HCT116 (cell line): ENCODE measurements around the gene C10orf53. TPM values are rescaled to one million over a fixed set of nuclear protein-coding genes. Genes with fewer than 3 reads are reported as not detected.

Experiments used
- ATAC-seq: fragments of 200-7000 bp; cut with Tn5 transposase; 2 replicates; pipeline ENCODE4 v1.9.1; 2020; ENCODE audit warnings: mild to moderate bottlenecking, moderate library complexity
- BruUV-seq: library from RNA; stranded (reverse); fragments of 400-500 nt; replicated peaks from 2 replicates; lab custom pipeline; 2021; lab: Mats Ljungman, UMichigan
- CTCF ChIA-PET: fragments of 300-600 bp; sonication (Branson Sonifier 250); formaldehyde crosslinking; loops from one replicate; lab custom pipeline; 2021; ENCODE audit warnings: antibody characterized with exemption; lab: Charles Lee
- POLR2A ChIA-PET: fragments of 300-600, 350-600 bp; sonication (Branson Sonifier 250); formaldehyde crosslinking; loops from one replicate; lab custom pipeline; 2021; ENCODE audit warnings: antibody characterized with exemption; lab: Charles Lee
- RAD21 ChIA-PET, 2 experiments: fragments of 300-600 bp; sonication (Branson Sonifier 250); formaldehyde crosslinking; loops; one replicate each; lab custom pipeline; 2023; ENCODE audit warnings: low total read pairs in 2 of 2; ENCODE audit not compliant: uncharacterized antibody in 2 of 2, unreplicated experiment in 2 of 2, low non-redundant PET in 1 of 2; lab: Charles Lee
- DNase-seq: peaks from one replicate; pipeline ENCODE4 v3.0.0-alpha.2; 2010; ENCODE audit warnings: low read depth, low spot score
- H2AFZ ChIP-seq: fragments of 200-600 bp; shearing (Covaris generic), sonication (generic); 2 replicates; pipeline ENCODE4 v1.6.1; 2017; ENCODE audit warnings: low read depth, mixed run types, mixed read lengths, antibody characterized with exemption, low read length; ENCODE audit not compliant: poor library complexity, severe bottlenecking
- H3K27ac ChIP-seq: 2 replicates; pipeline ENCODE4 v1.5.1; 2012; ENCODE audit warnings: low read depth, low read length
- H3K27me3 ChIP-seq: fragments of 200-600 bp; sonication (generic); 2 replicates; pipeline ENCODE4 v1.6.1; 2016; ENCODE audit warnings: mixed run types, low read length, mixed read lengths; ENCODE audit not compliant: insufficient read depth
- H3K36me3 ChIP-seq, 2 experiments: fragments of 200-500 bp in 1 of 2; fragments of 200-600 bp in 1 of 2; sonication (Bioruptor generic) in 1 of 2; sonication (generic) in 1 of 2; 2 replicates each; pipeline versions ENCODE4 v1.5.1 to v1.6.1; 2014 to 2016; ENCODE audit warnings: low read length in 2 of 2, inconsistent platforms in 1 of 2, mixed read lengths in 1 of 2, mixed run types in 1 of 2; ENCODE audit not compliant: insufficient read depth in 2 of 2, control insufficient read depth in 1 of 2
- H3K4me1 ChIP-seq, 2 experiments: fragments of 200-600 bp in 1 of 2; sonication (generic) in 1 of 2; 2 replicates each; pipeline versions ENCODE4 v1.5.1 to v1.6.1; 2012 to 2017; ENCODE audit warnings: low read length in 2 of 2, inconsistent platforms in 1 of 2, mild to moderate bottlenecking in 1 of 2, mixed read lengths in 1 of 2, mixed run types in 1 of 2, moderate library complexity in 1 of 2; ENCODE audit not compliant: insufficient read depth in 2 of 2, control insufficient read depth in 1 of 2
- H3K4me2 ChIP-seq: fragments of 200-600 bp; sonication (generic); 2 replicates; pipeline ENCODE4 v1.6.1; 2017; ENCODE audit warnings: mixed run types, low read length, mixed read lengths
- H3K4me3 ChIP-seq, 2 experiments: fragments of 200-600 bp in 1 of 2; sonication (generic) in 1 of 2; replicated peaks in 1 of 2; 2 replicates each; pipeline ENCODE4 v1.5.1; 2011 to 2016; ENCODE audit warnings: low read length in 2 of 2, control low read depth in 1 of 2, low read depth in 1 of 2, mild to moderate bottlenecking in 1 of 2, mixed read lengths in 1 of 2, mixed run types in 1 of 2
- H3K79me2 ChIP-seq: fragments of 200-600 bp; sonication (generic); 2 replicates; pipeline ENCODE4 v1.6.1; 2017; ENCODE audit warnings: mild to moderate bottlenecking, mixed run types, low read length, moderate library complexity, mixed read lengths; ENCODE audit not compliant: insufficient read depth
- H3K9ac ChIP-seq: fragments of 200-600 bp; sonication (generic); 2 replicates; pipeline ENCODE4 v1.6.1; 2016; ENCODE audit warnings: low read length, mixed read lengths
- H3K9me2 ChIP-seq: fragments of 200-600 bp; sonication (generic), shearing (Covaris generic); 2 replicates; pipeline ENCODE4 v1.6.1; 2017; ENCODE audit warnings: mixed run types, mild to moderate bottlenecking, moderate library complexity; ENCODE audit not compliant: insufficient read depth
- H3K9me3 ChIP-seq, 2 experiments: fragments of 200-500 bp in 1 of 2; fragments of 200-600 bp in 1 of 2; sonication (Bioruptor generic) in 1 of 2; sonication (generic) in 1 of 2; 2 replicates each; pipeline ENCODE4 v1.6.1; 2014 to 2017; ENCODE audit warnings: low read length in 2 of 2, mixed read lengths in 2 of 2, inconsistent platforms in 1 of 2, low read depth in 1 of 2, mild to moderate bottlenecking in 1 of 2, mixed run types in 1 of 2, moderate library complexity in 1 of 2; ENCODE audit not compliant: control insufficient read depth in 1 of 2, insufficient read depth in 1 of 2
- H4K20me1 ChIP-seq: fragments of 200-600 bp; sonication (generic), shearing (Covaris generic); 2 replicates; pipeline ENCODE4 v1.6.1; 2017; ENCODE audit warnings: mixed run types, mild to moderate bottlenecking, moderate library complexity; ENCODE audit not compliant: insufficient read depth
- CBX3 ChIP-seq: IDR thresholded peaks from 2 replicates; pipeline ENCODE4 v1.6.1; 2012; ENCODE audit warnings: low read depth
- CEBPB ChIP-seq: IDR thresholded peaks from 2 replicates; pipeline ENCODE4 v1.6.1; 2012; ENCODE audit warnings: low read depth
- CTCF ChIP-seq, 3 experiments: fragments of 200-600 bp in 1 of 3; sonication (generic) in 1 of 3; IDR thresholded peaks in 2 of 3; conservative IDR thresholded peaks in 1 of 3; 2 replicates each; pipeline ENCODE4 v1.5.1; 2012 to 2017; ENCODE audit warnings: low read depth in 2 of 3, low read length in 2 of 3, antibody characterized with exemption in 1 of 3, borderline replicate concordance in 1 of 3, control low read depth in 1 of 3, mild to moderate bottlenecking in 1 of 3, mixed read lengths in 1 of 3, mixed run types in 1 of 3, moderate library complexity in 1 of 3; ENCODE audit not compliant: insufficient read depth in 1 of 3
- EGR1 ChIP-seq: IDR thresholded peaks from 2 replicates; pipeline ENCODE4 v1.6.1; 2012; ENCODE audit warnings: low read depth
- ELF1 ChIP-seq: IDR thresholded peaks from 2 replicates; pipeline ENCODE4 v1.6.1; 2012; ENCODE audit warnings: low read depth, borderline replicate concordance
- EZH2 ChIP-seq: fragments of 200-600 bp; sonication (generic); IDR thresholded peaks from 2 replicates; pipeline ENCODE4 v1.6.1; 2017; ENCODE audit warnings: antibody characterized with exemption, mixed run types
- EZH2phosphoT487 ChIP-seq: fragments of 200-600 bp; IDR thresholded peaks from 2 replicates; pipeline ENCODE4 v1.6.1; 2018; ENCODE audit warnings: antibody characterized with exemption, borderline replicate concordance
- MAX ChIP-seq: IDR thresholded peaks from 2 replicates; pipeline ENCODE4 v1.6.1; 2012
- POLR2A ChIP-seq: IDR thresholded peaks from 2 replicates; pipeline ENCODE4 v1.7.0; 2011; ENCODE audit warnings: borderline replicate concordance; ENCODE audit not compliant: insufficient read depth, insufficient read length; ENCODE audit errors: extremely low read depth
- POLR2AphosphoS5 ChIP-seq: IDR thresholded peaks from 2 replicates; pipeline ENCODE4 v1.6.1; 2011; ENCODE audit warnings: mild to moderate bottlenecking, low read depth, low read length, moderate library complexity
- SIN3A ChIP-seq: IDR thresholded peaks from 2 replicates; pipeline ENCODE4 v1.6.1; 2012; ENCODE audit warnings: low read depth
- SP1 ChIP-seq: IDR thresholded peaks from 2 replicates; pipeline ENCODE4 v1.6.1; 2012; ENCODE audit warnings: low read depth
- YY1 ChIP-seq: IDR thresholded peaks from 2 replicates; pipeline ENCODE4 v1.6.1; 2011; ENCODE audit warnings: low read length, low read depth, moderate library complexity, mild to moderate bottlenecking; ENCODE audit not compliant: insufficient replicate concordance; ENCODE audit errors: extremely low read depth
- ZBTB33 ChIP-seq: IDR thresholded peaks from 2 replicates; pipeline ENCODE4 v1.6.1; 2011; ENCODE audit warnings: mild to moderate bottlenecking, low read length, moderate library complexity; ENCODE audit not compliant: insufficient replicate concordance; ENCODE audit errors: extremely low read depth
- ZFX ChIP-seq: fragments of 450-650 bp; IDR thresholded peaks from 2 replicates; pipeline ENCODE4 v1.6.1; 2017
- ZNF274 ChIP-seq: fragments of 200-500 bp; sonication (Bioruptor generic); IDR thresholded peaks from 2 replicates; pipeline ENCODE4 v1.6.1; 2014; ENCODE audit warnings: mild to moderate bottlenecking, low read depth, low read length, inconsistent platforms
- intact Hi-C: fragments of 100-400 bp; cut with micrococcal nuclease; formaldehyde crosslinking; loops from 2 replicates; pipeline ENCODE4 v1.10.0; 2022
- total RNA-seq: library from RNA; stranded (reverse); gene quantifications from one replicate; pipeline ENCODE4 v1.2.1, GENCODE V29; 2021; ENCODE audit not compliant: unreplicated experiment
- TF ChIP-seq, protein P1 (sequence below): IDR thresholded peaks from 2 replicates; pipeline ENCODE4 v1.6.1; 2012

C10orf53 gene
- total RNA-seq, 1 experiment from 2014 or later: not detected

- TF ChIP-seq ZBTB33 (no peak), CBX3 (no peak), ELF1 (no peak), CTCF (IDR thresholded peaks at IDR 0.05 in 2 of 3, conservative IDR thresholded peaks at IDR 0.05 in 1 of 3; ENCODE audit: borderline replicate concordance in 1 of 3, insufficient read depth in 1 of 3, low read depth in 2 of 3, low read length in 2 of 3) (no peak), ZFX (no peak), EZH2 (no peak)
- TF ChIP-seq, all 23 proteins: peak for 0
Measured at GRCh38 chr10:49662169-49662830, 17.2 kb upstream of the C10orf53 start (continued).

- DNase-seq (no peak), ATAC-seq (no peak)
- H3K4me3 ChIP-seq: no peak overlapping the region
- H3K4me2 ChIP-seq: no peak overlapping the region
- H3K9ac ChIP-seq: no peak overlapping the region
- intact Hi-C loops: no loop called here
- no peaks in the 10 kb centered on the region for H3K79me2 ChIP-seq
- CTCF ChIA-PET: no interaction called here
- no peaks in the 10 kb centered on the region for H3K36me3 ChIP-seq
- peaks cover 19% of the 10 kb centered on the region for H3K27me3 ChIP-seq
- H3K9me2 ChIP-seq: no peaks in the 10 kb centered on the region
- POLR2A ChIA-PET: no interaction called here
- H3K9me3 ChIP-seq: peaks cover 0 to 7% of the 10 kb centered on the region in 2 experiments; a peak in 1 of 4 replicates
- RAD21 ChIA-PET: no interaction called here
- no peaks in the 10 kb centered on the region for H3K4me1 ChIP-seq
- no peaks in the 10 kb centered on the region for H4K20me1 ChIP-seq
- no TSS peak for BruUV-seq
- H2AFZ ChIP-seq: no peak overlapping the region
- no peak overlapping the region for H3K27ac ChIP-seq
- TF ChIP-seq EGR1: no peak
- no peak for TF ChIP-seq ZBTB33
- no peak for TF ChIP-seq ZNF274
- no peak for TF ChIP-seq CBX3
- no peak for TF ChIP-seq POLR2AphosphoS5
- TF ChIP-seq SP1: no peak
- TF ChIP-seq SIN3A: no peak
- TF ChIP-seq, protein P1, sequence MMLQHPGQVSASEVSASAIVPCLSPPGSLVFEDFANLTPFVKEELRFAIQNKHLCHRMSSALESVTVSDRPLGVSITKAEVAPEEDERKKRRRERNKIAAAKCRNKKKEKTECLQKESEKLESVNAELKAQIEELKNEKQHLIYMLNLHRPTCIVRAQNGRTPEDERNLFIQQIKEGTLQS: no peak
- no peak for TF ChIP-seq CEBPB
- no peak for TF ChIP-seq EZH2
- no peak for TF ChIP-seq POLR2A
- TF ChIP-seq ZFX: no peak
- no peak for TF ChIP-seq ELF1
- no peak for TF ChIP-seq YY1
- no peak for TF ChIP-seq EZH2phosphoT487
- no peak for TF ChIP-seq MAX
Measured at GRCh38 chr10:49663596-49663995, 15.9 kb upstream of the C10orf53 start.
